Fibroblast of gingiva (primary cell): ENCODE measurements around the gene PDE6G.

Experiments used
- DNase-seq: peaks from one replicate; pipeline ENCODE4 v3.0.0-alpha.2; 2011; ENCODE audit warnings: low read depth

Gene PDE6G

DNA sequence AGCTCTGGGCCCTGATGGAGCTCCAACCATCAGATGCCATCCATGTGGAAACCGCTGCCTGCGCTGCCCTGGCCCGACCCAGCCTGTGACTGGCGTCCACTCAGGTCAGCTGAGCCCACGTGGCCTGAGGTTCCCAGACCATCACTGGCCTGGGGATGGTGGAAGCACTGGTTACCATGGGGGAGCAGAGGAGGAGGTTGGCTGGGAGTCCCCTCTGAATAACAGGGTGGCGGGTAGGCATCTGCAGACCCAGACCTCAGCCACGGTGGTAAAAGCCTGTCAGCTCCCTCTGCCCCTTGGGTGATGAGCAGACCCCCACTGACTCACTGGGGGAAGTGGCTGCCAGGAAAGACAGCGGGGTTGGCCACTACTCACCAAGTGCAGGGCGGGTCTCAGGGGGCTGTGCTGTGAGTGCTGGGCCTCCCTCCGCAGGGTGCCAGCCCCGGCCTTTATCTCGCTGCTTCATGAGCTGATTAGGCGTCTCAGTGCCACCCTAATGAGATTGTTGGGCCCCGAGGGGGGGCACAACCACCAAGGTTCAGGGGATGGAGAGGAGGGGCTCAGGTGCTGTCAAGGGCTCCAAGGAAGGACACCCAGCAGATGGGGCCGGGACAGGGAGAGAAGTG is at the start of gene PDE6G:
Gene PDE6G, minus strand, starts transcription at position 425 of the 626 bp plus-strand sequence. CDS start 3,237 bp downstream, outside the sequence.
- no peak for DNase-seq

DNA sequence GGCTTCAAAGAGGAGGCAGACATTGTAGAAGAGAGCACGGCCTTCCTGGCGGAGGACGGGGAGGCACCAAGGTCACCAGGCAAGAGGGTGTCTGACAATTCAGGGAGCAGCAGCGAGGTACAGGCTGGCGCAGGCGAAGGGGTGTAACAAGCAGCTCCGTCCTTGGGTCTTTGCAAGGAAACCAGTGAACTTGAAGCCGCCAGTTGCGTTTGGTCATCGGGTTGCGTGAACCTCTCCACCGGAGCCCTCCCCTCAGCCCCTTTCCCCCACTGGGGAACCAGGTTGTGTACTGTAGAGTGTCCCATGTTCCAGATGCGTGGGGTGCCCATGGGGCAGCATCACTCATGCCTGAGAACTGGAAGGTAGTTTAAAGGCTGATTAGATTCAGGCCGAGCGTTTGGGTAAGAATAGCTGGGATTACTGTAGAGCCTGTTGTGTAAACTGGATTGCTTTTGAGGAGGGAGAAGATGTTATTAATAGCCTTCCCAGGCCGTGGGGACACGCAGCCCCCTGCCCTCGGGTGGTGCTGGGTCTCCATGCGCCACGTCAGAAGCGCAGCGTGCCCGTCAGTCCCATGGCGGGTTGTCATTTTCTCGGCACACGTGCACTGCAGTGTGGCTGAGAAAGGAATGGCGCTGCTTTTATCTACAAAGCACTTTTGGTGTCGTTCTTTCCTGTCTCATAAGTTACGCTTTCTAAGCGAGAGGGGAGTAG is 49.3 kb upstream of the PDE6G start:
- no peak for DNase-seq

DNA sequence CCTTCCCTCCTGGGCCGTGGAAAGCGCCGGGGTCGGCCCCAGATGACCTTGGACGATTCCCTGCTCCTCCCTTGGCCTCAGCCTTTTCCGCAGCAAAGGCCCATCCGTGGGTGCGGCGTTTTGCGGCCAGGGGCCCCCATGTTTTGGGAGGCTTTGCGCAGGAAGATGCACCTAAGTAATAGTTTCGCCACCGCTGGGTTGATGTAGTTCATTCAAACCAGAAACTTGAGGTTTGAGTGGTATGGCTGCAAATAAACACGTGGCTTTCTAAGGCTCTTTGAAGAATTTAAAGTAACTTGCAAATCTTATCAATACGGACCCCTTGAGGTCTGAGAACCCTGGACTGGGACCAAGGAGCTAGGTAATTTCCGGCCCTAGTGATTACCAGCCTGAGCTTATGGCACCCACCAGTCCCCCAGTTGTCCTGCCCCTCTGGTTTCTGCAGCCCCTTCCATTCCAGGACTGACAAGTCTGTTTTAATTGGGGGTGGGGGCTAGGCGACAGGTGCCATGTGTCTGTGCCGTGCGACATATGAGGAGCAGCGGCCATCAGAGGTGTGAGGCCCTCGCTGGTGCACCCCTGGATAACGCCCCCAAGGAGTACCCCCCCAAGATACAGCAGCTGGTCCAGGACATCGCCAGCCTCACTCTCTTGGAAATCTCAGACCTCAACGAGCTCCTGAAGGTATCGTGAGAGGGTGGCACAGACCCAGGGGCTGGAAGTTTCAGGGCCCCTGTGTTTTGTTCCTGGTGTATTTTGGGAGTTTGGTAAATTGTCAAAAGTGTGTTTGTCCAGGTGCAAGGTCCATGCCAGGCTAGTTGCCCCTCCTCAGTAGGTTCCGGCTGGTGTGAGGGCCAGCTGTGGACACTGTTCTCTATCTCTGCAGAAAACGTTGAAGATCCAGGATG is 47.7 kb upstream of the PDE6G start:
- no peak for DNase-seq

DNA sequence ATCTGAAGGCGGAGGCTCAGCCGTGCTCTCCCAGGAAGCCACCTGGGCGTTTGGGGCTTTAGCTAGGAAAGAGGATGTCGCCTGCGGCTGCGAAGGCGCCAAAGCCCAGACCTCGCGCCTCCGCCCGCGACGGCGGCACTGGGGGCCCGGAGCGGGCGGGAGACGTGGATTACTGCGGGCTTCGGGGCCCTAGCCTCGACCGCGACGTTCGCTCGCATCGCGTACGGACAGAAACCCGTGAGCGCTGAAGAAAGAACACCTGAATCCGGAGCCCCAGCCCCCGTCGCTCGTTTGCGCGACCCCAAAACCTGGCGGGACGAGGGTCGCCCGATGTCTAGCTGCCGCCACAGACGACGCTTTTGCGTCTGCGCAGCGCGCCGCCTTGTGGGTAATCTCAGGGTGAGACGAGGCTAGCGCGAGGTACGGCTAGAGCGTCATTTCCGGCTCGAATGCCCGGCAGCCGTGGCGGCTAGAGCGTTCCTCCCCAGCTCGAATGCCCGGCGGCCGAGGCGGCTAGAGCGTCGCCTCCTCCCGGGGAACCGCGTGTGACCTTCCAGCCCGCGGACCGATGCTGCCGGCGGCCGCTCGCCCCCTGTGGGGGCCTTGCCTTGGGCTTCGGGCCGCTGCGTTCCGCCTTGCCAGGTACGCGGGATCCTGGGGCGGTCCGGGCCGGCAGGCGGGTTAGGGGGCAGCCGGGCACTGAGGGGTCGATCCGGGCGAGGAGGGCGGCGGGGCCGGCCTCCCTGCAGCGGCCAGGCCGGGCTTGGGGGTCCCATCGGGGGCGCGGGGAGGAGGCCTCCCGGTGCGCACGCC is 46.8 kb upstream of the PDE6G start, which contains the start of gene MRPL12:
Gene MRPL12, plus strand, starts transcription at position 434 of the 813 bp plus-strand sequence. Its CDS starts 135 bp downstream, at position 569.
- peak; percentile 91 for DNase-seq

DNA sequence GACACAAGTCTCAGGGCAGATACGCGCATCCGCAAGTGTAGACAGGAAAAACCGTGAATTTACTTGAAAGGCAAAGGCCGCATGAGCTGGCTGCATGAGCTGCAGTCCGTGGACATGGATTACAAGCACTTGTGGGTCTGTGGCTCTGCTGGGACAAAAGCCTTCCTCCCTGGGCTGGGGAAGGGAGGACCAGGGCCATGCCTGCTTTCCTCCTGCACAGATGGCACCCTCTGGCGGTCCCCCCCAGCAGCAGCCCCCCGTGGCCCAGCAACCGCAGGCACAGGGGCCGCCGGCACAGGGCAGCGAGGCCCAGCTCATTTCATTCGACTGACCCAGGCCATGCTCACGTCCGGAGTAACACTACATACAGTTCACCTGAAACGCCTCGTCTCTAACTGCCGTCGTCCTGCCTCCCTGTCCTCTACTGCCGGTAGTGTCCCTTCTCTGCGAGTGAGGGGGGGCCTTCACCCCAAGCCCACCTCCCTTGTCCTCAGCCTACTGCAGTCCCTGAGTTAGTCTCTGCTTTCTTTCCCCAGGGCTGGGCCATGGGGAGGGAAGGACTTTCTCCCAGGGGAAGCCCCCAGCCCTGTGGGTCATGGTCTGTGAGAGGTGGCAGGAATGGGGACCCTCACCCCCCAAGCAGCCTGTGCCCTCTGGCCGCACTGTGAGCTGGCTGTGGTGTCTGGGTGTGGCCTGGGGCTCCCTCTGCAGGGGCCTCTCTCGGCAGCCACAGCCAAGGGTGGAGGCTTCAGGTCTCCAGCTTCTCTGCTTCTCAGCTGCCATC is 45.1 kb upstream of the PDE6G start:
- no peak for DNase-seq

DNA sequence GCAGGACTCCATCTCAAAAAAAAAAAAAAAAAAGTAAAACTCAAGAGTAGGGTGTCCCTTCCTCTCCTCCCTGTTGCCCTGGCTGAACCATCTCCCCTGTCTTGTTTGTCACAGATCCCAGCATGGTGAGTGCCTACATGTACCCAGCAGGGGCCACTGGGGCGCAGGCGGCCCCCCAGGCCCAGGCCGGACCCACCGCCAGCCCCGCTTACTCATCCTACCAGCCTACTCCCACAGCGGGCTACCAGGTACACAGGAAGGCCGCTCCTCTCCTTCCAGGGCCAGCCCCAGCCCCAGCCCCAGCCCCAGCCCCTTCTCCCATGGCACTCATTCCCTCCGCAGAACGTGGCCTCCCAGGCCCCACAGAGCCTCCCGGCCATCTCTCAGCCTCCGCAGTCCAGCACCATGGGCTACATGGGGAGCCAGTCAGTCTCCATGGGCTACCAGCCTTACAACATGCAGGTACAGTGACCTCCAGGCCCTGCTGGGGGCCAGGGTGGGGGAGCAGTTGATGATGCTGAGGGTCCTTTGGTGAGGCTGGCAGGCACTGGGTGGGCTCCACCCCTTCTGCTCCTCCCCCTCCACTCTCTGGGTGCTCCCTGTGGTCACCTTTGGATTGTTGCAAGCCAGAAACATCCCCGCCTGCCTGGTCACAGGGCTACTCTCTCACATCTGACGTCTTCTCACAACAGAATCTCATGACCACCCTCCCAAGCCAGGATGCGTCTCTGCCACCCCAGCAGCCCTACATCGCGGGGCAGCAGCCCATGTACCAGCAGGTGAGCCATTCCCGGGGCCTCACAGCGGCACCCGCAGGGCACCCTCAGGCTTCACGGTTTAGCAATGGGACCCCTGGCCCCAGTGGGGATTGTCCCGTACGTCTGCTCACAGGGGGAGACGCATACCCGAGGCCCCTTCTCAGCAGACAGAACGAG is 44.3 kb upstream of the PDE6G start:
- no peak for DNase-seq

DNA sequence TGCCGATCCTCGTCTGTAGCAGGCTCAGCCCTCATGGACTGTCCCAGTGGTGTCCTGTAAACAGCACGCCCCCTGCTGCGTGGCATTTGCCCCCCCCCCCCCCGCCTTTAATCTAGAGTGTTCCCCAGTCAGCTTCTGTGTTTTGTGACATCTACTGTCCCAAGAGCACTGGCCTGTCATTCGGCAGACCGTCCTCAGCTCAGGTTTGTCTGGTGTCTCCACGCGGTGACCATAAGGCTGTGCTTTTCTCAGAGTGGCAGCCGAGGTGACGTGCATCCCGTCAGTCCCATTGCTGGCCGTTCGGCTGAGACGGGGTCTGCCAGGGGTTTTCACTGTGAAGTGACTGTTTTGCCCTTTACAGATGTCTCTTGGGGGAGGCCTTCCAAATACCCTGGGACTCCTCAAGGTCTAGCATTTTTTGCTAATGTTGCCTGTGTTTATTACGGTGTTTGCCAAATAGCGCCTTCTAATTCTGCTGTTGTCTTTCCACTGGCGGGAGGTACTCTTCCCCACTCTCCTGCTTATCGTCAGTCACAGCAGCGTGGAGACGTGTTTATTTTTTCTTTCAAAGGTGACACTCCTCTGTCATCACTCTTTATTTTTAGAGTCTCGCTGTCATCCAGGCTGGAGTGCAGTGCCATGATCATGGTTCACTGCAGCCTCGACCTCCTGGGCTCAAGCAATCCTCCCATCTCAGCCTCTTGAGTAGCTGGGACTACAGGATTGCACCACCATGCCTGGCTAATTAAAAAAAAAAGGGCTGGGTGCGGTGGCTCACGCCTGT is 41.1 kb upstream of the PDE6G start:
- no peak for DNase-seq

DNA sequence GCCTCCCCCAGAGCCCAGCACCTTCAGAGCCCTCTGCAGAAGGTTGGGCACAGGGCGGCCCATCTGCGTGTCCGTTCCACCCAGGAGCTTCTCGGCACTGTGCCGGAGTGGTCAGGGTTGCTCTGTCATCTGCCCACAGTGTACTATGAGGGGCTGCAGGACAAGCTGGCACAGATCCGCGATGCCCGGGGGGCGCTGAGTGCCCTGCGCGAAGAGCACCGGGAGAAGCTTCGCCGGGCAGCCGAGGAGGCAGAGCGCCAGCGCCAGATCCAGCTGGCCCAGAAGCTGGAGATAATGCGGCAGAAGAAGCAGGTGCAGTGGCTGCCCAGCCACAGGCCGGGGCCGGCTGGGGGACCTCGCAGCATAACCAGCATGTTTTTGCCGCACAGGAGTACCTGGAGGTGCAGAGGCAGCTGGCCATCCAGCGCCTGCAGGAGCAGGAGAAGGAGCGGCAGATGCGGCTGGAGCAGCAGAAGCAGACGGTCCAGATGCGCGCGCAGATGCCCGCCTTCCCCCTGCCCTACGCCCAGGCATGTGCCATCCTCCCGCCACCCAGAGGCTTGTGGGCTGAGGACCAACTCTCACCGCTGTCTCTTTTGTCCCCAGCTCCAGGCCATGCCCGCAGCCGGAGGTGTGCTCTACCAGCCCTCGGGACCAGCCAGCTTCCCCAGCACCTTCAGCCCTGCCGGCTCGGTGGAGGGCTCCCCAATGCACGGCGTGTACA is 40.0 kb upstream of the PDE6G start:
- no peak for DNase-seq

DNA sequence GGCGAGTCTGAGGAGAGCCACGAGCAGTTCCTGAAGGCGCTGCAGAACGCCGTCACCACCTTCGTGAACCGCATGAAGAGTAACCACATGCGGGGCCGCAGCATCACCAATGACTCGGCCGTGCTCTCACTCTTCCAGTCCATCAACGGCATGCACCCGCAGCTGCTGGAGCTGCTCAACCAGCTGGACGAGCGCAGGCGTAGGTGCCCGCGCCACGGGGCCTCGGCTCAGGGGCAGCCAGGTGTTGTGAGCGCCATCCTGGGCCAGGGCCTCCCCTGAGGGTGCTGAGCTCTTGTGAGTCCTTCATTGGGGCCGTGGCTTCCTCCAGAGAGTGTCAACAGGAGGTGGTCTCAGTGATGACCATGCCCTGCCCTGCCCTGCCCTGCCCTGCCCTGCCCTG is 39.5 kb upstream of the PDE6G start:
- no peak for DNase-seq

DNA sequence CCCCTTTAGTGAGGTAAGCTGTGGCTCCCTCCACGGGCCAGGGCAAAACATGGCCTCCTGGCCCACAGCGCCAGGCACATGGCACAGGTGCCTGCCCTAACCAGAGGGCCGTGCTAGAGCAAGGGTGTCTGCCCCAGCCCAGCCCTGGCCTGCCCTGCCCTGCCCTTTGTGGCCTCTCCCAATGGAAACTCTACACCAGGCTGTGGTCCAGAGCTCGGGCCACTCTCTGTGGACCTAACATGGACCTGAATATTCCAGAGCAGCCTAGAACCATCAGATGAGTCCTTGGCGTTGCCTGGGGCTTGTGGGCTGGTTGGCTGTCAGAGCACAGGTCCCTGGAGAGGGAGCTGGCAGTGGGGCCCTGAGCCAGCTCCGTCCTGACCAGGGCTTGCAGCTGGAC is 38.9 kb upstream of the PDE6G start:
- DNase-seq: no peak

DNA sequence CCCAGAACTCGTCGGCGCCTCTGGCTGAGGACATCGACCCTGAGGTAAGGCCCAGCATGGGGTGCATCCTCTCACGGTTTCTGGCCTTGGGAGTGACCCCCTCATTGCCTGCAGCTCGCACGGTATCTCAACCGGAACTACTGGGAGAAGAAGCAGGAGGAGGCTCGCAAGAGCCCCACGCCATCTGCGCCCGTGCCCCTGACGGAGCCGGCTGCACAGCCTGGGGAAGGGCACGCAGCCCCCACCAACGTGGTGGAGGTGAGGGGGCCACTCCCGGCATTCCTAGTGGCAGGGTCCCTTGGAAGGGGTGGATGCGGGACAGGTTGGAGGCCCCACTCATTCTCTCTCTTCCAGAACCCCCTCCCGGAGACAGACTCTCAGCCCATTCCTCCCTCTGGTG is 38.5 kb upstream of the PDE6G start:
- no peak for DNase-seq

DNA sequence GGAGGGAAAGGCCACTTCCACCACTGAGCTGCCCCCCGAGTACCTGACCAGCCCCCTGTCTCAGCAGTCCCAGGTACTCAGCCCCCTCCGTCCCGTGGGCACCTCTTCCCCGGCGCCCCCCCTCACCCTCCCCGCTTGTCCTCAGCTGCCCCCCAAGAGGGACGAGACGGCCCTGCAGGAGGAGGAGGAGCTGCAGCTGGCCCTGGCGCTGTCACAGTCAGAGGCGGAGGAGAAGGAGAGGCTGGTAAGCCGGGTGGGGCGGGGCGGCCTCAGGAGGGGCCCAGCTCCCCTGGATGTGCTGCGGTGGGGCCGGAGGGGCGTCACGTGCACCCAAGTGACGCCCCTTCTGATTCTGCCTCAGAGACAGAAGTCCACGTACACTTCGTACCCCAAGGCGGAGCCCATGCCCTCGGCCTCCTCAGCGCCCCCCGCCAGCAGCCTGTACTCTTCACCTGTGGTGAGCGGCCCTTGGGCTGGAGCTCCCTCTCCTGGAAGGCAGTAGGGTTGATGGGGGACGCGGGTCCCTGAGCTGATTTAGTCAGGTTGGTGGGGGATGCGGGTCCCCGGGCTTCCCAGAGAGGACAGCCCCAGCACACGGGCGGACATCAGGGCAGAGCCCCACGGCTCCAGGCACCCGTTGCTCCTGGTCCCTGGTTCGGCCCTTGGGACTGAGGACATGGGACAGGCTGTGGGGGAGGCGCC is 37.3 kb upstream of the PDE6G start:
- no peak for DNase-seq

DNA sequence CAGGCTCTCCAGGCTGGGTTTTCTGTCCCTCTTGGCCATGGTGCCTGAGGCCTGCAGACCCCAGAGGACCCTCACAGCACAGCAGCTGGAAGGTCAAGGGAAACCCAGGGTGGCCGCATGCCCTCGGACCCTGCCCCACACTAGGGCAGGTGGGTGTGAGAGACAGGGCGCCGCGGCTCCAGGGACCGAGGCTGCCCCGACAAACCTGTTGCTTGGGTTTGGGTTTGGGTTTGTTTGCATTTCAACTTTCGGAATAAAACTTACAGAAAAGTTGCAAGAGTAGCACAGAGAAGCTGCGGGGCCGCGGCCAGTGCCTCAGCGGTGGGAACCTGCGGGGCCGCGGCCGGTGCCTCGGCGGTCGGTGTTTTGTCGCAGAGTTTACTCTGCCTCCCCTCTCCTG is 35.3 kb upstream of the PDE6G start:
- DNase-seq: no peak

DNA sequence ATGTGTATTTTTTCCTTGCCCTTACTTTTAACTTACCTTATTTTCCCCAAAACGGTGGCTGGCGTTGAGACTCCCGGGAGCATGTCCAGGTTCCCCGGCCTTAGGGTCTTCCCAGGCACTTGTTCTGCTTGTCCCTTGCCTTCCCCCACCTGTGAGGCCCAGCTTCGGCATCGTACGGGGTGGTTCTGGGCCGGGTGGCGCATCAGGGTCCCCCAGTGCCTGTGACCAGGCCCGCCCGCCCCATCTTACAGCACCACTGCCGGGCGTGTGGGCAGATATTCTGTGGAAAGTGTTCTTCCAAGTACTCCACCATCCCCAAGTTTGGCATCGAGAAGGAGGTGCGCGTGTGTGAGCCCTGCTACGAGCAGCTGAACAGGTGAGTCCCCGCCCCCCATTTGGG is 34.9 kb upstream of the PDE6G start:
- DNase-seq: no peak

DNA sequence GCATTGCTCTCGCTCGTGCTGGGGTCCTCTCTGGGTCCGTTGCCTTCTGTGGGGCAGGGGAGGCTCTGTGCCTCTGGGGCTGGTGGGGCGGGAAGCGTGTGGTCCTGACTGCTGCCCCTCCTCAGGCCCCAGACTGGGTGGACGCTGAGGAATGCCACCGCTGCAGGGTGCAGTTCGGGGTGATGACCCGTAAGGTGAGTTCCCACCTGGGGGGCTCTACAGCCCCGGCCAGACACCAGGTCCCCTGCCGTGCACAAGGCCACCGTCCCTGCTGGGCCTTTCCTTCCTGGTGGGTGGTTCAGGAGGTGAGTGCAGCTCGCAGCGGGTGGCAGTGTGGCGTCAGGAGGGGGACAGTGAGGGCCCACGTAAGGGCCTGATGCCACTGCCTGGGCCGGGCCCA is 34.2 kb upstream of the PDE6G start:
- no peak for DNase-seq

DNA sequence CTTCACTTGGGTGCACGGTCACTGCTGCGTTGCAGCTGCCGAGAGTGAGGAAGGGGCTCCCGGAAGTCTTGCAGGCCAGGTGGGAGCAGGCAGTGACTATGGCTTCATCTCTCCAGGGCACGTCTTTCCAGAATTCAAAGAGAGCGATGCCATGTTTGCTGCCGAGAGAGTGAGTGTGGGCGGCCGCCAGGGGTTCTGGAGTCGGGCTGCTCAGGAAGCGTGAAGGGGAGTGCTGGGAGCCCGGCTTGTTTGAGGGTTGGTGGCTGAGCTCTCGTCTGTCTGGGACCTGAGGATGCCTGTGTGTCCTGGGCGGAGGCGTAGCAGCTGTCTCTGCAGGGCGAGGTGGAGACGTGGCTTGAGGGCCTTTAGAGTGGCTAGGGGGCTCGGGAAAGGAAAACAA is 33.7 kb upstream of the PDE6G start:
- DNase-seq: no peak

DNA sequence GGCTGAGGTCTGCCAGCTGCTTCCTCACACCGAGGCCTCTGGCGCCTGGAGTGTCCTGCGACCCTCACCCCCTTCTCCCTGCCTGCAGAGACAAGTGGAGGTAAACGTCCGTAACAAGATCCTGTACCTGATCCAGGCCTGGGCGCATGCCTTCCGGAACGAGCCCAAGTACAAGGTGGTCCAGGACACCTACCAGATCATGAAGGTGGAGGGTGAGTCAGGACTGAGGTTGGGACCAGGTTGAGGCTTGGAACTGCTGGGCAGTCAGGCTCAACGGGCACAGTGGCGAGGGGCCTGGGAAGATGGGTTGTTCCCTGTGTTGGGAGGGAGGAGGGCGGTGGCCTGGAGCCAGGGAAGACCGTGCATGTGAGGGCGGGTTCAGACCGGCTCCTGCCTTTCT is 32.3 kb upstream of the PDE6G start:
- DNase-seq: no peak
